Measurements from ENCODE around the gene LRP5. TPM values are rescaled to one million over a fixed set of nuclear protein-coding genes. Genes with fewer than 3 reads are reported as not detected.

The LRP5 gene
- total RNA-seq, 1 donor from 2014 or later, result 54.7 TPM

- H3K27me3 ChIP-seq (ENCODE audit: low read depth), result no peaks in the 10 kb centered on the region
- DNase-seq, result no peak
- H3K27ac ChIP-seq (replicated peaks), result peak overlapping the region; percentile 76
- intact Hi-C loops (cut with micrococcal nuclease), result no loop called here
- peaks cover 80% of the 10 kb centered on the region for H3K36me3 ChIP-seq
- H3K9me3 ChIP-seq (replicated peaks), result no peaks in the 10 kb centered on the region
- H3K4me3 ChIP-seq, result no peak overlapping the region
- no peak for TF ChIP-seq CTCF (IDR thresholded peaks at IDR 0.05; ENCODE audit: borderline replicate concordance)
- H3K4me1 ChIP-seq, result peaks cover 39% of the 10 kb centered on the region
Measured at GRCh38 chr11:68411501-68411991, 99.2 kb downstream of the LRP5 start.

GRCh38 chr11:68412593-68413475 lies 100.4 kb downstream of the LRP5 start:
- intact Hi-C loops (cut with micrococcal nuclease), result no loop called here
- H3K36me3 ChIP-seq, result peaks cover 81% of the 10 kb centered on the region

GRCh38 chr11:68413591-68413999 lies 101.2 kb downstream of the LRP5 start:
- peaks cover 85% of the 10 kb centered on the region for H3K36me3 ChIP-seq

More at GRCh38 chr11:68412593-68413475, 100.4 kb downstream of the LRP5 start:
- Histone ChIP-seq H3K27ac (replicated peaks) (peak overlapping the region; percentile 76), H3K9me3 (replicated peaks) (no peaks in the 10 kb centered on the region), H3K27me3 (ENCODE audit: low read depth) (no peaks in the 10 kb centered on the region), H3K4me1 (peaks cover 39% of the 10 kb centered on the region), H3K4me3 (no peak overlapping the region)
- no peak for TF ChIP-seq CTCF (IDR thresholded peaks at IDR 0.05; ENCODE audit: borderline replicate concordance)
- peak; percentile 52 for DNase-seq

GRCh38 chr11:68414496-68415221 lies 102.3 kb downstream of the LRP5 start:
- Histone ChIP-seq H3K36me3 (peaks cover 87% of the 10 kb centered on the region), H3K27ac (replicated peaks) (peak overlapping the region; percentile 76), H3K4me3 (no peak overlapping the region), H3K9me3 (replicated peaks) (no peaks in the 10 kb centered on the region), H3K27me3 (ENCODE audit: low read depth) (no peaks in the 10 kb centered on the region), H3K4me1 (peaks cover 39% of the 10 kb centered on the region)
- intact Hi-C loops (cut with micrococcal nuclease), result no loop called here
- TF ChIP-seq CTCF (IDR thresholded peaks at IDR 0.05; ENCODE audit: borderline replicate concordance), result no peak
- no peak for DNase-seq

More at GRCh38 chr11:68413591-68413999, 101.2 kb downstream of the LRP5 start:
- H3K4me3 ChIP-seq, result no peak overlapping the region
- intact Hi-C loops (cut with micrococcal nuclease), result no loop called here
- no peak for DNase-seq
- TF ChIP-seq CTCF (IDR thresholded peaks at IDR 0.05; ENCODE audit: borderline replicate concordance), result no peak
- H3K9me3 ChIP-seq (replicated peaks), result no peaks in the 10 kb centered on the region
- H3K27ac ChIP-seq (replicated peaks), result peak overlapping the region; percentile 76
- H3K27me3 ChIP-seq (ENCODE audit: low read depth), result no peaks in the 10 kb centered on the region
- peaks cover 39% of the 10 kb centered on the region for H3K4me1 ChIP-seq

- no peak overlapping the region for H3K27ac ChIP-seq (replicated peaks)
- TF ChIP-seq CTCF (IDR thresholded peaks at IDR 0.05; ENCODE audit: borderline replicate concordance), result no peak
- no peaks in the 10 kb centered on the region for H3K9me3 ChIP-seq (replicated peaks)
- peaks cover 89% of the 10 kb centered on the region for H3K36me3 ChIP-seq
- H3K27me3 ChIP-seq (ENCODE audit: low read depth), result no peaks in the 10 kb centered on the region
- intact Hi-C loops (cut with micrococcal nuclease), result no loop called here
- H3K4me3 ChIP-seq, result no peak overlapping the region
- DNase-seq, result no peak
- peaks cover 29% of the 10 kb centered on the region for H3K4me1 ChIP-seq
Measured at GRCh38 chr11:68416070-68416578, 103.7 kb downstream of the LRP5 start.

Measured in left ventricle myocardium inferior (tissue), 1 donor.